Smooth muscle cell (in vitro differentiated cells): ENCODE data around the gene SLC4A2. TPM values are rescaled to one million over a fixed set of nuclear protein-coding genes. Genes with fewer than 3 reads are reported as not detected.

ENCODE experiments used
- DNase-seq: peaks from one replicate; lab custom pipeline; 2025; ENCODE audit not compliant: unreplicated experiment; lab: John Stamatoyannopoulos, UW
- H2AFZ ChIP-seq: fragments of 200-600 bp; sonication (generic); 2 replicates; pipeline ENCODE4 v1.6.0; 2016; ENCODE audit warnings: antibody characterized with exemption, low read depth, mild to moderate bottlenecking
- H3F3A ChIP-seq: fragments of 200-600 bp; sonication (generic); 2 replicates; pipeline ENCODE4 v1.6.0; 2017; ENCODE audit warnings: antibody characterized with exemption, low read depth
- H3K27ac ChIP-seq: fragments of 200-600 bp; sonication (generic); 2 replicates; pipeline ENCODE4 v1.5.1; 2016; ENCODE audit warnings: low read depth, mild to moderate bottlenecking
- H3K27me3 ChIP-seq: fragments of 200-600 bp; sonication (generic); 2 replicates; pipeline ENCODE4 v1.6.1; 2016; ENCODE audit warnings: low read depth, mild to moderate bottlenecking
- H3K36me3 ChIP-seq: fragments of 200-600 bp; sonication (generic); 2 replicates; pipeline ENCODE4 v1.5.1; 2016; ENCODE audit warnings: low read depth
- H3K4me1 ChIP-seq: fragments of 200-600 bp; sonication (generic); 2 replicates; pipeline ENCODE4 v1.5.1; 2016; ENCODE audit warnings: low read depth
- H3K4me2 ChIP-seq: fragments of 200-600 bp; sonication (generic); 2 replicates; pipeline ENCODE4 v1.6.0; 2016; ENCODE audit warnings: mild to moderate bottlenecking
- H3K4me3 ChIP-seq: fragments of 200-600 bp; sonication (generic); 2 replicates; pipeline ENCODE4 v1.5.1; 2016; ENCODE audit warnings: mild to moderate bottlenecking
- H3K79me2 ChIP-seq: fragments of 200-600 bp; sonication (generic); 2 replicates; pipeline ENCODE4 v1.6.0; 2016; ENCODE audit warnings: low read depth, mild to moderate bottlenecking
- H3K9ac ChIP-seq: fragments of 200-600 bp; sonication (generic); 2 replicates; pipeline ENCODE4 v1.6.0; 2016; ENCODE audit warnings: low read depth
- H3K9me3 ChIP-seq: fragments of 200-600 bp; sonication (generic); replicated peaks from 2 replicates; pipeline ENCODE4 v1.5.1; 2016; ENCODE audit warnings: low read depth
- H4K20me1 ChIP-seq: fragments of 200-600 bp; sonication (generic); 2 replicates; pipeline ENCODE4 v1.6.0; 2016; ENCODE audit warnings: low read depth
- WGBS: methylation state at CpG from one replicate; pipeline ENCODE4 v1.1.7; 2016; ENCODE audit warnings: low lambda C conversion rate; 5-methylcytosine and 5-hydroxymethylcytosine counted together
- polyA plus RNA-seq: library from polyadenylated mRNA; unstranded; fragments of >200 nt; fragmentation: Nextera tagmentation; extraction: Ambion mirVana; gene quantifications from 2 replicates; pipeline ENCODE4 v1.2.1, GENCODE V29; 2016
- total RNA-seq: library from RNA; depleted of rRNA; stranded (reverse); fragments of >200 nt; gene quantifications from 2 replicates; pipeline ENCODE4 v1.2.3, GENCODE V29; 2014
- TF ChIP-seq, protein P1 (sequence below): fragments of 200-600 bp; sonication (generic); IDR thresholded peaks from 2 replicates; pipeline ENCODE4 v1.5.1; 2017; ENCODE audit warnings: borderline replicate concordance, mild to moderate bottlenecking, antibody characterized with exemption; ENCODE audit not compliant: insufficient read depth, poor library complexity, severe bottlenecking

Gene SLC4A2
- total and polyA plus RNA-seq, 2 experiments from 2014 or later = 89.3 to 96.4 TPM

DNA sequence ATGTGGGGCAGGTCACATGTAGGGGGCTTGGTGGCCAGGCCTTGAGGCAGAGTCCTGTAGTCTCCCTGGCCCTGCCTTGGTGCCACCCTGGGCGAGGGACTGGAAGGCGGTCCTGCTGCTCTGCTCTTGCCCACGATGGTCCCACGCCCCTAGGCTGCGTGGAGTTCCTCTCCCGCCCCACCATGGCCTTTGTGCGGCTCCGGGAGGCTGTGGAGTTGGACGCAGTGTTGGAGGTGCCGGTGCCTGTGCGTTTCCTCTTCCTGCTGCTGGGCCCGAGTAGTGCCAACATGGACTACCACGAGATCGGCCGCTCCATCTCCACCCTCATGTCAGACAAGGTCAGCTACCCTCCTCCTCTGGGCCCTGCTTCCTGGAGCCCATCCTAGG is 11.2 kb downstream of the SLC4A2 start:
- H3K9me3 ChIP-seq = no peaks in the 10 kb centered on the region
- H3K4me2 ChIP-seq = no peak overlapping the region
- H3K4me3 ChIP-seq = no peak overlapping the region
- no peak for DNase-seq
- TF ChIP-seq, protein P1, sequence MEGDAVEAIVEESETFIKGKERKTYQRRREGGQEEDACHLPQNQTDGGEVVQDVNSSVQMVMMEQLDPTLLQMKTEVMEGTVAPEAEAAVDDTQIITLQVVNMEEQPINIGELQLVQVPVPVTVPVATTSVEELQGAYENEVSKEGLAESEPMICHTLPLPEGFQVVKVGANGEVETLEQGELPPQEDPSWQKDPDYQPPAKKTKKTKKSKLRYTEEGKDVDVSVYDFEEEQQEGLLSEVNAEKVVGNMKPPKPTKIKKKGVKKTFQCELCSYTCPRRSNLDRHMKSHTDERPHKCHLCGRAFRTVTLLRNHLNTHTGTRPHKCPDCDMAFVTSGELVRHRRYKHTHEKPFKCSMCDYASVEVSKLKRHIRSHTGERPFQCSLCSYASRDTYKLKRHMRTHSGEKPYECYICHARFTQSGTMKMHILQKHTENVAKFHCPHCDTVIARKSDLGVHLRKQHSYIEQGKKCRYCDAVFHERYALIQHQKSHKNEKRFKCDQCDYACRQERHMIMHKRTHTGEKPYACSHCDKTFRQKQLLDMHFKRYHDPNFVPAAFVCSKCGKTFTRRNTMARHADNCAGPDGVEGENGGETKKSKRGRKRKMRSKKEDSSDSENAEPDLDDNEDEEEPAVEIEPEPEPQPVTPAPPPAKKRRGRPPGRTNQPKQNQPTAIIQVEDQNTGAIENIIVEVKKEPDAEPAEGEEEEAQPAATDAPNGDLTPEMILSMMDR = no peak
- H3K9ac ChIP-seq = no peak overlapping the region
- 97% methylated on average over 15 of the region's 15 CpGs for WGBS
- no peaks in the 10 kb centered on the region for H3K79me2 ChIP-seq
- H3F3A ChIP-seq = no peaks in the 10 kb centered on the region
- peaks cover 42% of the 10 kb centered on the region for H4K20me1 ChIP-seq
- H3K36me3 ChIP-seq = no peaks in the 10 kb centered on the region
- no peaks in the 10 kb centered on the region for H3K4me1 ChIP-seq
- no peak overlapping the region for H2AFZ ChIP-seq
- H3K27me3 ChIP-seq = no peaks in the 10 kb centered on the region
- H3K27ac ChIP-seq = no peak overlapping the region

DNA sequence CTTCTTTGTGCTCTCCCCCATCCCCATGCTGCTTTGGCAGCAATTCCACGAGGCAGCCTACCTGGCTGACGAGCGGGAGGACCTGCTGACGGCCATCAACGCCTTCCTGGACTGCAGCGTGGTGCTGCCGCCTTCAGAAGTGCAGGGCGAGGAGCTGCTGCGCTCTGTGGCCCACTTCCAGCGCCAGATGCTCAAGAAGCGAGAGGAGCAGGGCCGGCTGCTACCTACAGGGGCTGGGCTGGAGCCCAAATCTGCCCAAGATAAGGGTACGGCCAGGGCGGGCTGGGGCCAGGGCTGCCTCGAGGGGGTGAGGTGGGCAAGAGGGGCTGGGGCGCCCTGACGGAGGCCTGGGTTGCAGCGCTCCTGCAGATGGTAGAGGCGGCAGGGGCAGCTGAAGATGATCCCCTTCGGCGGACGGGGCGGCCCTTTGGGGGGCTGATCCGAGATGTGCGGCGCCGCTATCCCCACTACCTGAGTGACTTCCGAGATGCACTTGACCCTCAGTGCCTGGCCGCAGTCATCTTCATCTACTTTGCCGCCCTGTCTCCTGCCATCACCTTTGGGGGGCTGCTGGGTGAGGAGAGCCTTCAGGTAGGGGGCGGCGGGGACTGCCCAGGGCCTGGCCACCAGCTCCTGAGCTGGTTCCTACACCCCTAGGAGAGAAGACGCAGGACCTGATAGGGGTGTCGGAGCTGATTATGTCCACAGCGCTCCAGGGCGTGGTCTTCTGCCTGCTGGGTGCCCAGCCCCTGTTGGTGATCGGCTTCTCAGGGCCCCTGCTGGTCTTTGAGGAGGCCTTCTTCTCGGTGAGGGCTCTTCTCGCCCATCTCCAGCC is 11.9 kb downstream of the SLC4A2 start:
- no peaks in the 10 kb centered on the region for H3K36me3 ChIP-seq
- H3K27ac ChIP-seq = no peak overlapping the region
- TF ChIP-seq, protein P1 = no peak
- no peak overlapping the region for H3K9ac ChIP-seq
- 99% methylated on average over 38 of the region's 39 CpGs for WGBS
- no peaks in the 10 kb centered on the region for H3K79me2 ChIP-seq
- H3K27me3 ChIP-seq = no peaks in the 10 kb centered on the region
- H4K20me1 ChIP-seq = peaks cover 41% of the 10 kb centered on the region
- no peaks in the 10 kb centered on the region for H3K4me1 ChIP-seq
- H3K4me3 ChIP-seq = no peak overlapping the region
- DNase-seq = no peak
- H3K4me2 ChIP-seq = no peak overlapping the region
- H3K9me3 ChIP-seq = no peaks in the 10 kb centered on the region
- no peak overlapping the region for H2AFZ ChIP-seq
- H3F3A ChIP-seq = no peaks in the 10 kb centered on the region

DNA sequence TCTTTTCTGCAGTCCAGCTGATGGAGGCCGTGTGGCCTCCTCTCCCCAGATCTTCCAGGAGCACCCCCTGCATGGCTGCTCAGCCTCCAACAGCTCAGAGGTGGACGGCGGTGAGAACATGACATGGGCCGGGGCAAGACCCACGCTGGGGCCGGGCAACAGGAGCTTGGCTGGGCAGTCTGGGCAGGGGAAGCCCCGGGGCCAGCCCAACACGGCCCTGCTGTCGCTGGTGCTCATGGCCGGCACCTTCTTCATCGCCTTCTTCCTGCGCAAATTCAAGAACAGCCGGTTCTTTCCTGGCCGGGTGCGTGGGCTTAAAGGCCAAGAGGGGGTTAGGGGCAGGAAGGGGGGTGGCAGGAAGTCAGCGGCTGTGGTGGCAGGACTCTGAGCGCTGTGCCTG is 14.6 kb downstream of the SLC4A2 start:
- TF ChIP-seq, protein P1 = no peak
- H3K79me2 ChIP-seq = peaks cover 6% of the 10 kb centered on the region
- peaks cover 16% of the 10 kb centered on the region for H3F3A ChIP-seq
- H3K27me3 ChIP-seq = no peaks in the 10 kb centered on the region
- no peak overlapping the region for H3K27ac ChIP-seq
- DNase-seq = no peak
- H3K9me3 ChIP-seq = no peaks in the 10 kb centered on the region
- H3K4me2 ChIP-seq = no peak overlapping the region
- H4K20me1 ChIP-seq = peaks cover 25% of the 10 kb centered on the region
- H2AFZ ChIP-seq = no peak overlapping the region
- WGBS = 95% methylated on average over 17 of the region's 17 CpGs
- H3K4me3 ChIP-seq = no peak overlapping the region
- H3K9ac ChIP-seq = no peak overlapping the region
- no peaks in the 10 kb centered on the region for H3K4me1 ChIP-seq
- no peaks in the 10 kb centered on the region for H3K36me3 ChIP-seq
